Ramos (cell line): ENCODE measurements around the gene KCTD17.

Experiments used
- in situ Hi-C: fragments of 300-500 bp; cut with MboI; formaldehyde crosslinking; loops from one replicate; pipeline ENCODE4 v1.14.3; 2022; ENCODE audit warnings: low sequenced_read_pairs; ENCODE audit not compliant: unreplicated experiment

Gene KCTD17

DNA sequence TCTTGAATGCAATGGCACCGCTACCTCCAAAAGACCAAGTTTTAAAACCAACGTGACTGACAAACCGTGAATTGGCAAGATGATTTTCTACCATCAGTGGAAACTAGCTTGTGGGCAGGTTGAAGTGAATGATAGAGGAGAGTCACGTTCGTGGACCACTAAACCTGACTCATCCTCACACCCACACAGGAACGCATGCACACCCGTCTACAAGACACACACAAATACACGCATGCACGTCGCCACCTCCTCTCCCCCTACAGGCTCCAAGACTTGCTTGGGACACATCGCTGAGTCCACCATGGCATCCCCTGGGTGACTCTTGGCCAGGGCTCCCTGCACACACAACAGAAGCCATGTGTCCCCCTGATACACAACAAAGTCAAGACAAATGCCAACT is 43.6 kb downstream of the KCTD17 start:
- in situ Hi-C loops: no loop called here

DNA sequence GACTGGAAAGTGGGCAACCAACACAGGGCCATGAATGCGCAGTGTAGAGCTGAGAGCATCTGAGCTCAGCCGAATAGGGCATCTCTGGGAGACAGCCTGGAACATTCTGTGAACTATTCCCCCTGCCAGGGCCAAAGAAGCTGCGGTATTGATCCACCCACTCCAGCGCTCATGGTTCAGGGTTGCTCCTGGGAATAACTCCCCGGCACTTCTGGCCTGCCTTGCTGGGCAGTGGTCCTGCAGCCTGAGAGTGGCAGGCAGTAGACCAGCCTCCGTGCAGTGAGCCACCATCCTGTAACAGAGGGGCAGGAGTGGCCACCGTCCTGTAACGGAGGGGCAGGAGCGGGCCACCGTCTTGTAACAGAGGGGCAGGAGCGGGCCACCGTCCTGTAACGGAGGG is 45.8 kb downstream of the KCTD17 start:
- in situ Hi-C loops: no loop called here

DNA sequence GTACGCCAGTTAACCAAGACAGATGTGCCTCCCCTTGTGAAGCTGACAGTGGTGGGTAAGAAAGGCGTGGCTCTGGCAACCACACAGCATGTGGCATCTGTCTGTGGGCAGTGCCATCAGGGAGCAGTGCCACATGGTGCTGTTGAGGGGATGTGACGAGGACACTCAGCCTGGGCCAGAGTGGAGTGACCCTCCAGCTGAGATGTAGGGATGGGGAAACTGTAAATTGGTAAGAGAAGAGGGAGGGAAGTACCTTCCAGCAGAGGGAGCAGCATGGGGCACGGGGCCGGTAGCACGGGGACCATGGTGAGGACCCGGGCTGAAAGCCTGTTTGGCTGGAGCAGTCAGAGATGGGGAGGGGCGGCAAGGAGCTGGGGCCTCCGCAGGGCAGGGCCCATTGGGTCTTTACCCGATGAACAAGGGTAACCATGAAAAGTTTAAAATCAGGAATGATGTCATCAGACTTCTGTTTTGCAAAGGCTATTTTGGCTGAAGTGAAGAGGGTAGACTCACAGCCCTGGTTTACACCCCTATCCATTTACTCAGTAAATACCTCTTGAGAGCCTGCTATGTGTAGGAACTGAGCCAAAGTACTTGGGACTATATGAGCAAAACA is 47.5 kb downstream of the KCTD17 start:
- in situ Hi-C loops: no loop called here

DNA sequence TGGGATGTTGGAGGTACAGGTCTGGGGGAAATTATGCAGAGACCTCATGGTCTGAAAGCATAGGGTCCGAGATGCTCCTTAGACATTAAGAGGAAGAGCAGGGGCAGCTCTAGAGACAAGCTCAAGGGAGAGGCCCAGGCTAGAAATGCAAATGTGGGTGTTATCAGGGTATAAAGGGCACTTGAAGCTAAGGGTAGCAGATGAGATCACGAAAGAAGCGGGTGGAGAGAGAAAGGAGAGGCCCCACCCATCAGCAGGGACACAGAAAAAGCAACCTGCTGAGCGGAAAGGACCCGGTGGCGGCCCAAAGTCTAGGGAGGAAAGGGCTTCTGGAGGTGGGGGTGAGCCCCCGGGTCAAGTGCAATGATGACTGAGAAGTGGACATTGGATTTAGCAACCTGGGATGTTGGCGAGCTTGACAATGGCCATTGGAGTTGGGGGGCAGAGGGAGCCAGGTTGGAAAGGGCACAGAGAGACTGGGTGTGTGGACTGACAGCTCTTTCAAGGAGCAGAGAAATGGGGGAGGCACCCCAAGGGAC is 49.1 kb downstream of the KCTD17 start:
- in situ Hi-C loops: no loop called here

DNA sequence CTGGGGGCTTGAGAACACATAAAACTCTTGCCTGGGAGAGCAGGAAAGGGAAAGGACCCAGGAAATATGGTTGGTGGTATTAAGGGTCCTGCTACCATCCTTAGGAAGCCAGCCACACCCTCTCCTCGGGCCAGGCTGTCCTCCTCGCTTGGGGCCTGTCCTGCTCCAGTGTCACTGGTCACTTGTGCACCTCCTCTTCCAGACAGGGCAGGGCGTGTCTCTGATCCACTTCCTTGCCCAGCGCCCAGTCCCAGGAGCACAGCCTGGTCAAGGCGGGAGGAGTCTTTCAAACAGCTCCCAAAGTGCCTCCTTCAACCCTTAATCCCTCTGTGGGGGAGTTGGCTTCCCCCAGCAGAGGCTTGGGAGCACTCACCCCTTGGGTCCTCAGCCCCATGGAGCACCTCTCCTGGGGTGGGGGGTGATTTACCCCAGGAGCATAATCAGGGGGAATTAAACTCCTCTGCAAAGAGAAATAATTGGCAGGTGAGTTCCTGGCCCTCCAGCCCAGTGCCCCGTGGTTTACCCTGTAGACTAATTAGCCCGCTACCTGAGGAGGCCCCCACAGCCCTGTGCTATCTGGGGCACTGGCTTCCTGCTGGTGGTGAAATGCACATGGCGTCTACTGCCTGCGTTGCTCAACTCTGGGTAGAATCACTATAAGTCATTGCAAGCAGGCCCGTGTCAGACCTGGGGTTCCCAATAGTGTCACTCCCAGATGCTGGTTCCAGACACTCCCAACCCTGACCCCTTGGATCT is 49.9 kb downstream of the KCTD17 start:
- in situ Hi-C loops: no loop called here

DNA sequence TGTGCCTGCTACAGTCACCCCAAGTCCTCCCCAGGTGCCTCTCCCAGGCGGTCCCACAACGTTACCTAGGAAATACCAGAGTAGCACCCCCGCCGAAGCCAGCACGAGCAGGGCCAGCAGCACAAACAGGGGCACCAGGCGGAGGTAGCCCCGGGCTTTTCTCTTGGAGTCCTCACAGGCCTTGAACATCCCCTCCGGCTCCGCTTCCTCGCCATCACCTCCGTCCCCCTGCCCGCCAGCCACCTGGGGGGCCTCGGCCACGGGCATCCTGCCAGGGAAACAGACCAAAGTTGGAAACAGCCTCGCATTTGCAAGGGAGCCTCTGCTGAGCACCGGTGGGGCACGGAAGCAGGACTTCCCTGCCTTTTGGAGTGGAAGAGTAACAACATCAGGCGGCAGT is 51.6 kb downstream of the KCTD17 start:
- in situ Hi-C loops: no loop called here

DNA sequence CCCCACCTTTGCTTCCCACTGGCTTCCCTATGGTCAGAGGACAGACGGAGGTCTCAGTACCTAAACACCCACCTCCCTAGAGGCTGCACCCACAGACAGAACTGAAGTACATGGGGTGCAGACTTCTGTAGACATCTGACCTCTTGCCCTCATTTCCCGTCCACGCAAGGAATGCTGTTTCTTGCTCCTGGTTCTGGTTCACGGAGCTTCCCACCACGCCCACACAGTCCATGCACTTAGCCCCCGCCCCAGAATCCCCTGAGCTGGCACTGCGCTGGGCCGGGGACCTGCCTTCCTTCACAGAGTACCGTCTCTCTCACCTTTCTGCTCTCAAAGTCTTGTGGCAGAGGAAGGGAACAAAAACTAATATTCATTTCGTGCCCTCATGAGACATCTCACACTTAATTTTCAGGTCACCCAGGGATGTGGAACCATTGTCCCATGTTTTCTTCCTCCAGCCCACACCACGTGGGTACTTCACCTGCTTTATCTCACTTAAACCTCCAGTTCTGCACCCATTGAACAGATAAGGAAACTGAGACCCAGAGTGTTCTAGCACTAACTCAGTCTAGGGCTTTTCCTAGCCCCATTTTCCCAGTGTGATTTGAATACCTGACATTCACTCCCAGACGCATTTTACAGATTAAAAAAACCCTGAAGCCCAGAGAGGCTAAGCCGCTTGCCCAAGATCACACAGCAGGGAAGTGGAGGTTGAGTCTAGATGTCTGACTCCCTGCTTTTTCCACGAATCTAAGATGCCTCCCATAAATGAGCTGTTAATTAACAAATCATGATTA is 52.3 kb downstream of the KCTD17 start:
- in situ Hi-C loops: no loop called here

DNA sequence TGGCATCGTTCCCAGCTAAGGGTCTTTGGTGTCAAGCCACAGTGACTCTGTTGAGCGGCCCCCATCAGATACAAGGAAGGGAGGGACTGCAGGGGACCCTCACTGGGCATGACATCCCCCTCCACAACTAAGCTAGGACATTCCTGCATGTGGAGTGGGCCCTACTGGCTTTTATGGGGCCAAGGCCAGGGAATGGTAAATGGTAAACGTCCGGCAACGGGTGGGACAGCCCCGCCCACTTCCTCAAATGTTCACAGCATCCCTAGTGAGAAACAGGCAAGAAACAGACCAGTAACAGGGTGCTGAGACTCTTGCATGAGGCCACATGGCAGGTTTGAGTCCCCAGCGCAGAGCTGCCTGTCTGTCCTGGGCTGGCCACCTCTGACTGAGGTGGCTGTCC is 53.6 kb downstream of the KCTD17 start:
- in situ Hi-C loops: no loop called here

DNA sequence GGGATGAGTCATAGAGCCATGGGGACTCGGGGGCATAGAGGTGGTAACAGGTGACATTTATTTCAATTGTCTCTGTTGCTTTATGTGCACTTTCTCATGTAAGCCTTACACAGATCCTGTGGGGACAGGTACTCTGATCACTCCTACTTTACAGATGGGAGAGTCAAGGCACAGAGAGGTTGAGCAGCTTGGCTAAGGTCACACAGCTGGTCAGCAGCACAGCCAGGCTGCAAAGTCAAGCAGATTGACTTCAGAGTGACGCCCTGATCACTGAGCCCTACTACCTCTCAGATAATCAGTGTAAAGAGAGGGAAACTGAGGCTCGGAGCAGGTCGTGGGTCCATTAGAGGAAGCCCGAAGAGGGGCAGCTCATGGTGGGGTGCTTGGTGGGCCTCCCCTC is 54.4 kb downstream of the KCTD17 start:
- in situ Hi-C loops: no loop called here

DNA sequence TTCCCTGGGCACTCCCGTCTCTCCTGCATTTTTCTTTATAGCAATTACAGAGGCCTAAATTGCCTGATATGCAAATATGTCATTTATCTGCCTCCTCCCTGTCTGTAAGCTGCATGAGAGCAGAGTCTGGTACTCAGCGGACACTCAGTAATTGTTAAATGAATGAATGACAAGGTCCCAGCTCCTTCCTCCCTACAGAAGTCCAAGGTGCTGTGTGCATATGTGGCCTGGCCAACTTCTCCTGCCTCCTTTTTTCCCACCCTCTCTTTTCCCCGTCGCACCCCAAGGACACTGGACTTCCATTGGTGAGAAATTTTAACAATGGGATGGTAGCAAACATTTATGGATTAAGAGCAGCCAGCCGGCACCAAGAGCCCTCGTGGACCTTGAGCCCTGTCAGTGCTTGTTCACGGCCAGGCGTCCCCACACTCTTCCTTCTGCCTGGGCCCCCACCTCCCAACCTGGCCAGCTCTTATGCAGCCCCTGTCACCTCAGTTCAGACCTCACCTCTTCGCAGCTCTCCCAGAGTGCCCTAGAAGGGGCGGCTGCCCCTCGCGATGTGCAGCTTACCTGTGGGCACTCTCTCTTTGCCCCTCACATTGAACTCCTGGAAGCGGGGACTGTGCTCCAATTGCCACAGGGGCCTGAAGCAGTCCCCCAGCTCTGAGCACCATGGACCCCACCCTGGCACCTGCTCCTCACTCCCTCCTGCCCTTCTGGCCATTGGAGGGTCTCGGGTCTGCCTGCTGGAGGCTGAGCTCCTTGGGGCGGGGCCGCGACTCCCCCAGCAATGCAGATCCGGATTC is 56.5 kb downstream of the KCTD17 start:
- in situ Hi-C loops: no loop called here

DNA sequence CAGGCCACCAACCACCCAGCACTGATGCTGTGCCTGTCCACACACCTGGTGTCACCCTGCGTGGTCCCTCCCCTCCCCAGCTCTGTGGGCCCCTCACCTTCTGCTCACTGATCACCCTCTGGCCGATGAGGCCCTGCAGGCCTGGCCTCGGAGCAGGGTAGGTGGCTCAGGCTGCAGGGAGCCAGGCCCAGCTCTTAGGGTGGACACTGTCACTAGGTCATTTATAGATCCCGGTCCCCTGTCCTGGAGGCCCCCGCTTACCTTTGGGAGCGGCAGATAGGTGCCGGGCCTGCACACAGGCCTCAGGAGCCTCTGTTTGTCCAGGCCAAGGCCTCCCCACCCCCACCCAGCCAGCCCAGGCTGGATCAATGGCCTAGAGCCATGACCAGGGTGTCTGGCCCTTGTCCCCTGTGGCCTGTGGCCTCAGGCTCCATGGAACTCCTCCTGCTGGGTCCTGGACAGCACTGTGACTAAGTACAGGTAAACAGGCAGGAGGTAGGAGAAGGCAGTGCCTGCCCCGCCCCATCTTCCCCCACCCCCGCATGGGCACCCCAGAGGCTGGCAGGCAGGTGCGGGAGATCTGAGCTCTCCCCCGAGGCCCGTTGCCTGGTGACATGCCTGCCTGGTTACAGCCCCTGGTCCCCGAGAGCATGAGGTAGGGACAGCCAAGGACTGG is 57.8 kb downstream of the KCTD17 start, which contains the start of gene TMPRSS6:
Gene TMPRSS6, minus strand, starts transcription at position 472 of the 676 bp plus-strand sequence. CDS start 6,296 bp downstream, outside the sequence.
- in situ Hi-C loops: no loop called here

DNA sequence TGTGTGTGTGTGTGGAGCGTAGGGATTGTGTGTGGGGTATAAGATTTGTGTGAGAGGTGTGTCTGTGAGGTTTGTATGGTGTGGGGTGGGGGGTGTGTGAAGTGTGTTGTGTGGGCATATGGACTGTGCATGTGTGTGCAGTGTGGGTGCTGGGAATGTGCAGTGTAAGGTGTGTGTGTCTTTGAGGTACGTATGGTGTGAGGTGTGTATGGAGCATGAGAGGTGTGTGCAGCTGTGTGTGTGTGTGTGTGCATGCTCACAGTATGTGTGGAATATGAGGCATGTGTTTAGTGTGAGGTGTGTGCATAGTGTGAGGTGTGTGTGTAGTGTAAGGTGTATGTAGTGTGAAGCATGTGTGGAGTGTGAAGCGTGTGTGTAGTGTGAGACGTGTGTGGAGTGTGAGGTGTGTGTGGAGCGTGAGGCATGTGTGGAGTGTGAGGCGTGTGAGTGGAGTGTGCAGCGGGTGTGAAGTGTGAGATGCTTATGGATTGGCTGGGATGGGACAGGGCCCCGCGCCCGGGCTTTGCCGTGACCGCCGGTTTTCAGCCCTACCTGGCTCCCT is 59.7 kb downstream of the KCTD17 start:
- in situ Hi-C loops: no loop called here

DNA sequence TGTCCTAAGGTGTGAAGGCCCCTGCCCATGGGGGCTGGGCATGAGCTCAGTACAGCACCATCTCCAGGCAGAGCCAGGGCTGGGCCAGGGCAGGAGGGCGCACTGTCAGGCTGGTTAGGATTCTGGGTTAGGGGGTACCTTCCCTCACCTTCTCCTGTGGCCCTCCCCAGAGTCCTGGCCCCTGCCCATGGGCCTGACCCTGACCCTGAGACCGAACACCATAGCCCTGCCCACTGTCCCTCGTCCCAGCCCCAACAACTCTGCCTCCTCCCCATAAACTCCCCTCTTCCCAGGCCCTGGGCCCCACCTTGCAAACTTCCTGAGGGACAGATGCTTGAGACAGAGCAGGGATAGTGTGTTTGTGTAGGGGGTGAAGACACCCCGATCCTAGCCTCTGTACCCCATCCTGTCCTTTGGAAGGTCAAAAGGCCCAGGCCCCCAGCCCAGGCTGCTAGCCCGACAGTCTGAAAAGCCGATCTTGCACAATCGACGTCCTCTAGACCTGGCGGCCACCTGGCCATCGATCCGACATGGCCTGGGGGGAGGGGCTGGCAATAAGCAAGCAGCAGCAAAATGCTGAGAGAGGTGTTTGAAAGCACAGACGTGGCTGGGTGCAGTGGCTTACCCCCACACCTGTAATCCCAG is 60.7 kb downstream of the KCTD17 start:
- in situ Hi-C loops: no loop called here
